Activated T-cell treated with anti-CD3 and anti-CD28 coated beads for 48 hours (primary cell): ENCODE measurements around the gene TARS3.

ENCODE experiments used
- DNase-seq: peaks from one replicate; pipeline ENCODE4 v3.0.0-alpha.2; 2020; ENCODE audit warnings: low read depth

Gene TARS3

DNA sequence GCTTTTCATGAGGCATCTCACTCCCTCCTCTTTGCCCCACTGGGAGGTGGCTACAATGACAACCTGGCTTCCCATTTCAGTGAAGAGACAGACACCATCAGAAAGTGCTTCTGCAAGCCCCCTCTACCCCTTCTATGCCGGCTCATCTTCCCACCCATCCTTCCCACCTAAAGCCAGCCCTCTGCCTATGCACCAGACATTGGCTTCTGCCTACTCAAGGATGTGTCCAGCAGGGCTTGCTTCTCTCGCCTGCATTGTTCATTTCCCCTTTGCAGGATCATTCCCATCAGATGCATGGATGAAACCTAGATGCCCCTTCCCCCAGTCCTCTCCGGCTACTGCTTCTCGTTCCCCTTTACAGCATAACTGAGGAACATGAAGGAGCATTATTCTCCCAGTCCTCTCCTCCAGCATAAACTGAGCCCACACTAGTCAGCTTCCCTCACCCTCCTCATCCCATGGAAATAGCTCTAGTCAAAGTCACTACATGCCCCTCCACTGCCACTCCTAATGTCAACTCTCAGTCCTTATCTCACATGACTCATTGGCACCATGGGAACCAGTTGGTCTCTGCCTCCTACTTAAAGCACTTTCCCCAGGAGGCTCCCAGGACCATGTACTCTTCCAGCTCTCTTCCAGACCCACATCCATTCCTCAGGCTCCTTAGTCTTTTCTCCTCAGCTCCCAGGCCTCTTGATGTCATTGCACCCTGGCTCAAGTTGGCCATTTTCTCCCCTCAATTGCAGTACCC, 120.0 kb downstream of the TARS3 start:
- no peak for DNase-seq
